GM21423 (cell line): Measurements from ENCODE around the gene SPSB1.

Experiments
- ATAC-seq: cut with Tn5 transposase; IDR thresholded peaks from one replicate; pipeline ENCODE4 v1.9.1; 2021; ENCODE audit warnings: mild to moderate bottlenecking, moderate library complexity; ENCODE audit not compliant: unreplicated experiment

Gene SPSB1

DNA sequence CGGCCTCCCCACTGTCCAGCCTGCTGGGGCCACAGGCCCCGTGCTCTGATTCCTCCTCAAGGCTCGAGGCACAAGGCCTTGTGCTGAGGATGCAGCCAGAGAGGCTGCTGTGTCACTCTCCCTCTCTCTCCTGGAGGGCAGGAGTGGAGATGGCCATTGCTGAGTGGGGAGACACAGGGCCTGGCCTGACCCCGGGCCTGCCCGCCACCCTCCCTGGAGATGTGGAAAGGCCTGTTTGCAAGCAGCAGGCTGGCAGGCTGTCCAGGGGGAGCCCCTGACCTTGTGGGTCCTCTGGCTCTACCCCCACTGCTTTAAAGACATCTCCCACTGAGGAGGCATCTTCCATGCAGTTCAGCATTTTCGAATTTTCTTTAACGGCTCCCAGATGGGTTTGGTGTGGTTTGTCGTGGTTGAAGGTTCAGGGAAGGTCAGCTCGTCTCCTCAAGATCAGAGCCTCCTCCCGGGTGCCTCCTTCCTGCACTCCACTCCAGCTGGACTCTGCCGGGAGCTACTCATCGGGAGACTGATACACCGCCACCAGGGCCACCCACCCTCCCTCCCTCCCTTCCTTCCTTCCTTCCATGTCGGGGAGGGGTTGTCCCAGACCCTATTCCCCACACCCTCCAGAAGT lies 69.1 kb downstream of the SPSB1 start:
- ATAC-seq = no peak

DNA sequence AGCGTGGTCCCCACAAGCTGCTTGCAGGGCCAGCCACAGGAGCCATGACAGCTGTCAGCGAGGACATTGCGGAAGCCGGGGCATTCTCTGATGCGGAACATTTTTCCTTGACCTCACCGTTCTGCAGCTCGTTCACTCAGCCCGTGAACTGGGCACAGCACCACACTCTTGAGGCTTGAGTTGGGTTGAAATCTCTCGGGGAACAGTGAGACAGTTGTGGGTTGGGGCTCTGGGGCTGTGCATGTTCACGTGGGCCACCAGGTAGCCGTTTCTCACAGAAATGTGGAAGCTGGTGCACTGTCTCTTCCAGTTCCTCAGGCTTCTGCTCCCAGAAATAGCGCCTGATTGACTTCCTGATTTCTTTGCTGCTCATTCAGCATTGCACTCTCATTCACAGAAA lies 69.8 kb downstream of the SPSB1 start:
- no peak for ATAC-seq

DNA sequence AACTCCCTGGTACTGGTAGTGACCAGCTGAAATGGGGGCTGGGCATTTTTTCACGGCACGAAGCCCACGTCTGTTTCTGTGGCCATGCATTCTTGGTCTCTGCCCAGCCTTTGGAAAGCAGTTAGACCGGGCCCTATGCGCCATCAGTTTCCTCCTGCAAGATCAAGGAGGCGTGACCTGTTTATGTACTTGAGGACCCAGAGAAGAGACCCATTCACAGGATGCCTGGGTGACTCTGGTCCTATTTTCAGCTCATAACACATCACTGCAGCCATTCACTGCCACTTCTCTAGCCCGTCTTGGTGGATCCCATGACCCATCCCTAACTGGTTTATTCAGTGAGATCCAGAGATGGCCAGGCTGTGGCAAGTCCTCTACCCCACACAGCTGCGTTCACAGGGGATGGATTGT lies 70.4 kb downstream of the SPSB1 start:
- no peak for ATAC-seq

DNA sequence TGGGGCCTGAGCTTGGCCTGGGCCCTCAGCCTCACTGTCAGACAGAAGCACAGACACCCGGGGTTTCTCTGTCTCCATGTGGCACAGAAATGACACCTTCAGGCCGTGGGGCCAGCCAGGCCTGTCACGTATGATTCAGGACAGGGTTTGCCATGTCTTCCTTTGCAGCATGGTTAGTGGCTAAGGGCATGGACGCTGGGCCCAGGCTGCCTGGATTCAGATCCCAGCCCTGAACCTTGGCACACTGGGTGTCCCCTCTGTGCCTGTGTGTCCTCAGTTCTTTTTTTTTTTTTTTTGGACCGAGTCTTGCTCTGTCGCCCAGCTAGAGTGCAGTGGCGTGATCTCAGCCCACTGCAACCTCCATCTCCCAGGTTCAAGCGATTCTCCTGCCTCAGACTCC lies 73.6 kb downstream of the SPSB1 start:
- no peak for ATAC-seq

DNA sequence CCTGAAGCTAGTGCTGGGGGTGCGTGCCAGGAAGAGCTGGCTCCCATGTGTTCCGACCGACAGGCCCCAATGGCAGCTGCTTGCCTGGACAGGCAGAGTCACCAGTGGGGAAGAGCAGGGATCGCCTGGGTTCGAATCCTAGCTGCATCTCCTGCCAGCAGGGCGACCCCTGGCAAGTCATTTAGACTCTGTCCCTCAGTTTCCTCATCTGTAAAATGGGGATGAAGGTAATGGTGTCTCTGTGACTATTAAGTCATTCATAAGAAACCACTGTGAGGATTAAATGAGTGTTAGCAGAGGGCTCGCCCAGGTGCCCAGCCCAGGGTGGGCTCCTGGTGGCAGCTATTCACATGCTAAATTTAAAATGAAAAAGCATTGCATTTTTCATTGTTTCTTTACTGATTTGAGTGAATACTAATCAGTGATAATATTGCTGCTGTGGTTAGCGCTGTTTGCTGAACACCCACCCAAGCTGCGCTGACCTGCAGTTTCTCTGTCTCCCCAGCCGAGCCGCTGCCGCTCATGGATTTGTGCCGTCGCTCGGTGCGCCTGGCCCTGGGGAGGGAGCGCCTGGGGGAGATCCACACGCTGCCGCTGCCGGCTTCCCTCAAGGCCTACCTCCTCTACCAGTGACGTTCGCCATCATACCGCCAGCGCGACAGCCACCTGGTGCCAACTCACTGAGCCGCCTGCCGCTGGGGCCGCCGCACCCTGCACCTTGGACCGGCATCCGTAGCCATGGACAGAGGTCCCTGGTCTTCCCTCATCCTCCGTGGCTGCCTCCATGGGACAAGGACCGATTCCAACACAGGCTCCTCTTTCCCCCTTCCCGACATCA lies 74.5 kb downstream of the SPSB1 start:
- ATAC-seq = no peak

DNA sequence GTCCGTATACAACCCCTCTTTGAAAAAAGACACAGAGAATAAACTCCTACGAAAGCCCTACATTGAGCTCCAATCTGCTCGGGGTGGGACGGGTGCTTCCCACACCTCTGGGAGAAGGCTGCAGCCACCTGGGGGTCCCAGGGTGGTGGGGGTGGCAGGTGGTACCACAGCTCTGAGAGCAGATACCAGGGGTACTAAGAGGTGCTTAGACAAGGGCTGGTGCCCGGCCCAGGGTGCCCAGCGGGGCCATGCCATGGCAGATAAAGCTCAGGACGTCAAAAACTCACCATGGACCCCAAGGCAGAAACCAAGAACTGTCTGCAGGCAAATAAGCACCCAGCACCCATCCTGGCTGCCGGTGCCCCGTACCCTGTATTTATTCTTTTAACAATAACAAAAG lies 75.1 kb downstream of the SPSB1 start:
- no peak for ATAC-seq

DNA sequence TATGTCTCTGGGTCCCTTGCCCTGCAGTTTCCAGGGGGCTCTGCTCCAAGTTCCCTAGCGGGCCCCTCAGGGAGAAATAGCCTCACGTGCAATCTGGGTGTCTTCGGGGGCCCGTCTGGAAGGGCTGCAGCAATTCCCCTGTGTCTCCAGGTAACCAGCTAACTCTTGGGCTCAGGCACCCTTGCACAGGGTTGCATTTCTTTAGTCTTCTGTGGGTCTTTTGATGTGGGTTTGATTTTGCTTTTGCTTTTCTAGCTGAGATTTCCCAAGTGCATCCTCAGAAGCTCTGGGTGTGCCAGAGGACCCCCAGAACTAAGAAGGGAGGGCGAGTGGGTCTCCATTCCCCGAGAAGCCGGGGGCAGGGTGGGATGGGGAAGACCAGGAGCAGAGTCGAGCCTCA lies 75.7 kb downstream of the SPSB1 start:
- no peak for ATAC-seq

DNA sequence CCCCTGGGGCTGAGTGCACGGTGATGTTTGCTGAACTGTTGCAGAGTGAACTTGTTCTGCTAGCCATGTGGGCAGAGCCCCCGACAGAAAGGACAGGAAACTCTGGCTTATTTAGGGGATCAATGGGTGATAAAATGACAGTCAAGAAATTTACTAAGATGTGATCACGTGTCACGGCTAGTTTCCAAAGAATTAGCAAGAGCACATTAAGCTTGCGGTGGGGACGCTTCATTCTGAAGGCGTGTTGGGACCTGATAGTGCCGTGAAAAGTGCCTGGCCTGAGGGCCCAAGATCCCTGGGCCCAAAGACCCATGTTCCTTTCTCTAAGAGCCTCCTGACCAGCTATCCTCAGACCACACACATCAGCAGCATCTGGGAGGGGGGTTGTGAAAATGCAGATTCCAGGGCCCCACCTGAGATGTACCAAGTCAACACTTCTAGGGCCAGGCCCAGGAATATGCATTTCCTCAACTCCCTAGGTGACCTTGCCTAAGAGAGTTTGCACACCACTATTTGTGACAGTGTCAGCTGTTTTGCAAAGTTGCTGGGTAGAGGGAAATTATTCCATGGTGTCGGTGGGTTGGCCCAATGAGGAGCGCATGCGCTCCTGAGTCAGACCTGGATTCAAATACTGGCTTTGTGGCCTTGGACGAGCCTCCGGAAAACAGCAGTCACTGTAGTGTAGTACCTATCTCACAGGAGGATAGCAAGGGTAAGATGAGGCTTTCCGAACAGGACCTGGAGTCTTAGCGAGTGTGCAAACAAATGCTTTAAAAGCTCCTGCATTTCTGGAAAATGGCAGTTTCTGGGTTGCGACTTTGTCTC lies 77.5 kb downstream of the SPSB1 start:
- no peak for ATAC-seq

DNA sequence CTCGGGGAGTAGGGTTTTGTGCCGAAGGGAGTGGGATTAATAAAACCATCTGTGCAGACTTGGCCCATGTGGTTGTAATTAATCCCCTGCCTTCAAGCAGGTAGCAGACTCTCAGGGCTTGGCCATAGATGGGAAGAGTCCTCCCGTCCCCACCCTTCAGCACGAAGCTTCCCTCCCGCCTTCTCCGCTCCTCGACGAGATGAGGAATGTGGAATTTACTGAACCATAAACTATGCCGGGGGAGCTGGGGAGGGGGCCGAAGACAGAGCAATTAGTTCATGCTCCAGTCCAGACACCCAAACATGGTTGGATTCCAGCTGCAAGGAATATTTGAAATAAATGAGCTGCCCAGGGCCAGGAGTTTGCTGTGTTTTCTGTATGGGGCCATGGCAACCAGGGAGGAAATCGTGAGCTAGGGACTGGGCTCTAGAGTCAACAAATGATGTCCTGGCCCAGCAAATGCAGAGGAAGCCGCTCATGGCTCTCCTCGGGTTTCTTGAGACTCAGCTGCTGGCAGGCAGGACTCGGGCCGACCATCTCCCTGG lies 78.8 kb downstream of the SPSB1 start:
- ATAC-seq = no peak

DNA sequence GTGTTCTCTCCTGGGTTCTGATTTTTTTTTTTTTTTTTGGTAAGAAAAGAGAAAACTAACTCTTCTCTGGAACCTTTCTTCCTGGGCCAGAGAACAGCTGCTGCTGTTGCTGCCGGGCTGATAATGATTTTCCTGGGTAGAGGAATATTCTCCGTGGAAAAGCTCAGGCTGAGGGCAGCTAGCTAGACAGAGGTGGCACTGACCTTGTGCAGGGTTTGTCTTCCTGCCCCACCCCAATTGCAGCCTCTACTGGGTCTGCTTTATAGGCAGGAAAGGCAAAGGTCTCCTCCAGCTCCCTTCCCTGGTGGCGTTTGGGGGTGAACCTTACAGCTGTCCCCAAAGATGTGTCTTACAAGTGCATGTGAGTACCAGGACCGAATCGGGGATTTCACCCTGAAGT lies 79.3 kb downstream of the SPSB1 start:
- no peak for ATAC-seq

DNA sequence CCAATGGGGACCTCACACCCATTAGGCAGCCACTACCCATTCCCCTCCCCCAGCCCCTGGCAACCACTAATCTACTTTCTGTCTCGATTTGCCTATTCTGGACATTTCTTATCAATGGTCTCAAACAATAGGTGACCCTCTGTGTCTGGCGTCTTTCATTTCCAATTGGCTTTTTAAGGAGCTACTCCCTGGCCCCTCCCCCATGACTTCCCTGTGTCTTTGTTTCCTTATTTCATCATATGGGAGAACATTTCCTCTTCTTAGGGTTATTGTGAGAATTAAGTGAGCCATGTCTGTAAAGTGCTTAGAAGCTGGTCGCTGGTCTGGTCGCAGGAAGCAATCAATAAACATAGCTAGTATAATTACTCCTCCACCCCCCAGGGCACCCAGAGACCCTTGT lies 80.9 kb downstream of the SPSB1 start:
- no peak for ATAC-seq

DNA sequence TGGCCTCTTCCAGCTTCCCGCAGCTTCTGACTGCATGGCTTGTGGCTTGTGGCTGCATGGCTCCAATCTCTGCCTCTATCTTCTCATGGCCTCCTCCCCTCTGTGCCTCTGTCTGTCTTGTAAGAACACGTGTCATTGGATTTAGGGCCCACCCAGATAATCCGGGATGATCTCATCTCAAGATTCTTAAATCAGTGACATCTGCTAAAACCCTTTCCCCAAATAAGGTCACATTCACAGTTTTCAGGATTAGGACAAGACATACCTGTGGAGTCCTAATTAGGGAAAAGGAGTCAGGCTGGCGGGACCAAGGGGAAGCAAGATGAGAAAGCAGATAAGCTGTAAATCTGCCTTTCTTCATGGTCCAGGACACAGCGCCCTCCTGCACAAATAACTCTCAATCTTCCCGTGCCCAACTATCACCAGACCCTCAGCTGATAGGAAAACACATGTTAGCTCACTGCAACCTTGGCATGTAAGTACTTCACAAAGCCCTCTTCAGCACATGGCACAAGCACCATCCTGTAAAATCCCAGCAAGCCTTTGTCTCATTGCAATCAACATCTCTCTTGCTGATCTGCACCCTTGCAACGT lies 82.2 kb downstream of the SPSB1 start:
- ATAC-seq = no peak

DNA sequence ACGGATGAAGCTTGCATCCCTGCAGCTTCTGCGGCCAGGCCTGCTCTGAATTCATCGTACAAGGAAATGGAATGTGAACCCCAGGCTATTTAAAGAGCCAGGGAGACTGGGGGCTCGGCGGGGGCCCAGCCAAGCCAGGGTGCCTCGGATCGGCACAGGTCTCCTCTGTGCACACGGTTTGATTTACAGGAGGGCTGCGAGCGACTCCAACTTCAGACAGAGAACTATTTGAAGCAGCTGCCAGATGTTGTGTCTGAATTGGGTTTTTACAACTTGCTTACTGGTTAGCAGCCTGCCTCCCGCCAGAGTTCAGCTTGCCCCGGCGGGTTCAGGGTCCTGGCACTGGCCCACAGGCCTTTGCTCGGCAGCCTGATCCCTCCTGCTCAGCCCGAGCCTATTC lies 83.2 kb downstream of the SPSB1 start:
- ATAC-seq = no peak

DNA sequence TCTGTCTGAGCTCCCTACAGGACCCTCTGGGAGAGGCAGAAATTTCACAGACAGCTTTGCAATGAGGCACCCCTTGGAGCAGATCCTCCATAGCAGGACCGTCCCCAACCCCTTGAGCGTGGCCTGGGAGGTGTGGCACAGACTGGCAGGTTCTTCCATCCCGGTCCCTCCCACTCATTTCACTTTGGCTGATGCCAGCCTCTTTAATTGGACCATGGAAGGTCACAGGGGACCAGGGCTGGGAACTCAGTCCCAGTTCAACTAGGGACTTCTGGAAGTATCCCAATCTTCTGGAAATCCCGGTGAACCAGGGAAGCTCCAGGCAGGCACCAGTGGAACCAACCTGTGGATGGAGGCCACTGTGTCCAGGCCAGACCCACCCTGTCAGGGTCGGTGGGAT lies 83.7 kb downstream of the SPSB1 start:
- no peak for ATAC-seq

DNA sequence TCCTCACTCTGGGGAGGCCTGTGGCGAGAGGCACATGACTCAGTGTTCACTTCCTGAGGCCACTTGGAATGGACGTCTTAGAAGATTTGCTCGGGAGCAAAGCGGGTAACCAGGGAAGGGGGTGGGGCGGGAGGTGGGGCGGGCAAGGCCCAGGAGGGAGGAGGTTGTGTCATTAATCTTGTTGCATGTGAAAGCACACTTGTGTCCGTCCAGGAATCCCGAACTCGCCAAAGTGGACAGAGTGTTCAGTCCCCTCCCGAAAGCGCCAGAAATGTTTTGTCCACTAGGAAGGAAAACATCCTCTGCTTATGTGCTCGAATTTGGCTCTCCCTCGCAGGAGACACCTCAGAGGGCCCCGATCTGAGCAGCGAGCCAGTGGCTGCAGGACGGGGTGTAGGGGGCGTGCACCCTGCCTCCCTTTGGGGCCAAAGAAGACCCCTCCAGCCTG lies 84.2 kb downstream of the SPSB1 start:
- no peak for ATAC-seq

DNA sequence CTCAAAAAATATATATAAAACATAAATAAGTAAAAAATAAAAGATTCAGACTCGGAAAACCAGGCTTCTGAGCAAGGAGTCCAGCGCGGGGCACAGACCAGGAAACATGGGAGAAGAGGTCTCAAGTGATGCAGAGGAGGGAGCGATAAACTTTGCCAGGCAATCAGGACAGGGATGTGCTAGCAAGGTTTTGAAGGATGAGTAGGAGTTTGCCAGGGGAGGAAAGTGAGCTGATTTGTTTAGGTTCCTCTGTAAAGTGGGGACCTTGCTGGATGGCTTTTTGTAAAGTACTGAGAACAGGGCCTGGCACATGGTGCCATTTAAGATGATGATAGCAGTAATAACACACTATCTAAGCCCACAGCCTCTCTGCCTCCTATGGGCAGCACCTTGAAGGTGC lies 86.1 kb downstream of the SPSB1 start:
- no peak for ATAC-seq

DNA sequence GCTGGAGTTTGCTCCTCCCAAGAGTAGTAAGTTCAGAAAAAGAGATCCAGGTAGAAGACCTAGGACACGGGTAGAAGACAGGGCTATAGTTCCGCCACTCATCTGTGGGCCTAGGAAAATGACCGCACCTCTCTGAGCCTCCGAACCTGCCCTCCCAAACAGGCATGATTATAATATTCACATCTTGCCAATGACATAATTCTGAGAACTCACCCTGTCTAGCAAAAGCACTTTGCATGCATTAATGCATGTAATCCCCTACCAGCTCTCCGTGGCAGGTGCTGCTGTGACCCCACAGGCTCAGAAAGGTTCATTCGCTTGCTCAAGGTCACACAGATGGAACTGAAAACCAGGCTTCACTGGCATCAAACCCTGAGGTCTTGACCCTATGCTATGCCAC lies 88.0 kb downstream of the SPSB1 start:
- no peak for ATAC-seq

DNA sequence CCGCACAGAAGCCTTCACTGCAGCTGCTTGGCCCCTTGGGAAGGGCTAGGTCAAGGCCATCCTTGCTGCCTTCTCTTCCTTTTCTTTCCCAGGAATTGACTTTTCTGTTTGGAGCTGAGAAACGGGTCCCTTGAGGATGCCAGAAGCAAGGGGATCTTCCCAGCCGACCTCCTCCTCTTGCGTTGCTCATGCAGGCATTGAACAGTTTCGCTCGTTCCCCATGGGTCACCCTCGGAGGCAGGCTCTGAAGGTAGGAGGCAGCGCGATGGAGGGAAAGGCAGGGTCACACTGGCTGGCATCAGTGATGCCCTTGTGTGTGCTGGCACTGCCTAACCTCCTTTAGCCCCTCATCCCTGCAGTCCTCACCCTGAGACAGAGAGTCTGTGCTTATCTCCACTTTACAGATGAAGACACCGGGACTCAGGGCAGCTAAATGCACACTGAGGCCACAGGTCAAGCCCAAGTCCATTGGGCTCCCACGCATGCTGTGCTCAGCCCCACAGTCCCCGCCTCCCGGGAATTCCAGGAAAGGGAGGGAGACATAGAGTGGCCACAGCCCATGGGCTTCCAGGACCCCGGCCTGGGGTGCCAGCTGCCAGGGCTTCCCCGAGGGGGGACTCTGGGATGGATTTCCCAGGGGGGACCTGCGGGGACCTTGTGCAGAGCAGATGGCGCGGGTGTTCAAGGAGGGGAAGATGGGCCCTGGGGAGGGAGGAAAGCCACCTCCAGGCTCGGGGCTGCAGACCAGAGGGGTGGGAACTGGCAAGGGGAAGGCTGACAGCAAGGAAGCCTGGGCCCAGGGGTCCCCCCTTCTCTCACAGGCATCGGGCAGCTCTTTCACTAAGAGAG lies 90.2 kb downstream of the SPSB1 start:
- no peak for ATAC-seq

DNA sequence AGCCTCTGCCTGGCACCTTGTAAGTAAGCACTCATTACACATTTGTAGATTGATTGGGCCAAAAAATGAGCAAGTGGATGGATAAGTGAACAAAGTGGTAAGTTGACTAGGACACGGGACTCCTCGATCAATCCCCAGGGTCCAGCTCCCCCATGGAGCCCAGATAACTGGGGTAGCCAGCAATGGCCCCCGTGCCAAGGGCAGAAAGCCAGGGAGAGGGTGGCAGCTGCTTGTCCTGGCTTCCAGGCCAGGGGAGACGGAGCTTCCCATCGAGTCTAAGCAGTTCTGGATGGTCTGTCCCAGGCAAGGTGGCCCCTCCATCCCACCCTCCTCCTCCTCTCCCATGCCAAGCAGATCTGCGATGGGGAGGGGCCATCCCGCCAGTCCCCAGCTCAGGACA lies 91.4 kb downstream of the SPSB1 start:
- ATAC-seq = no peak

DNA sequence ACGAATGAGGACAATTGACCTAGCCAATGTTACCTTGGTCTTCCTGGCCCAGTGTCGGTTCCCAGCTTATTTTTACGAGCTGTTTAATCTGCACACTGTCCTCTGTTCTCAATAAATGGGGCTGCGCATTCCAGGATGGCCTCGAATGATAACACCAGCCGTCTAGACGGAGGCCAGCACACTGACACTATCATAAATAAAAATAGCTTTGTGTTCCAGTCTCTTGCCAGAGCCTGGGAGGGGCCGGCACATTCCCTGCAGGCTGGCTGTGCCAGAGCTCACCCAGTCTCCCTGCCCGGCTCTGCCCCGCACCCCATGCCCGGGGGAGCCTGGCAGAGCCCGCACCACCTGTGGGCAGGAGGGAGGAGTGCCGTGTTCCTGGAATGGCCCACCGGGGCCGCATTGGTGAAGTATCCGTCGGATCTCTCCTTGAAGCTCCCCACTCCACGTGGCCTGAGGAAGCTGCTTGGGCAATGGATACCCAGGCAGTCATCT lies 92.1 kb downstream of the SPSB1 start:
- ATAC-seq = no peak
